Endodermal cell (in vitro differentiated cells): ENCODE data around the gene NRL. TPM values are rescaled to one million over a fixed set of nuclear protein-coding genes. Genes with fewer than 3 reads are reported as not detected.

ENCODE experiments used
- DNase-seq: peaks from one replicate; pipeline ENCODE4 v3.0.0-alpha.2; 2017
- H3K27ac ChIP-seq: 2 replicates; pipeline ENCODE4 v1.5.1; 2013; ENCODE audit warnings: mild to moderate bottlenecking, low read depth, low read length, moderate library complexity
- H3K27me3 ChIP-seq: 2 replicates; pipeline ENCODE4 v1.6.1; 2013; ENCODE audit warnings: mild to moderate bottlenecking, low read length, moderate library complexity; ENCODE audit not compliant: insufficient read depth, control insufficient read depth, poor library complexity, severe bottlenecking
- H3K36me3 ChIP-seq: 2 replicates; pipeline ENCODE4 v1.7.0; 2013; ENCODE audit warnings: mild to moderate bottlenecking, low read length, moderate library complexity; ENCODE audit not compliant: control insufficient read depth, insufficient read depth
- H3K4me1 ChIP-seq: one replicate; pipeline ENCODE4 v1.7.0; 2013; ENCODE audit warnings: low read length; ENCODE audit not compliant: control insufficient read depth, insufficient read depth
- H3K4me3 ChIP-seq: 2 replicates; pipeline ENCODE4 v1.5.1; 2013; ENCODE audit warnings: mild to moderate bottlenecking, low read length, moderate library complexity
- H3K9ac ChIP-seq: 2 replicates; pipeline ENCODE4 v1.6.1; 2013; ENCODE audit warnings: mild to moderate bottlenecking, low read length, moderate library complexity; ENCODE audit not compliant: poor library complexity, severe bottlenecking; ENCODE audit errors: extremely low read depth
- H3K9me3 ChIP-seq: 2 replicates; pipeline ENCODE4 v1.6.1; 2013; ENCODE audit warnings: mild to moderate bottlenecking, low read length, moderate library complexity; ENCODE audit not compliant: control insufficient read depth
- H3K27ac Mint-ChIP-seq: 2 replicates; pipeline ENCODE4 v1.8.0; 2020; ENCODE audit warnings: mixed read lengths
- H3K27me3 Mint-ChIP-seq: 2 replicates; pipeline ENCODE4 v1.8.0; 2021; ENCODE audit warnings: mild to moderate bottlenecking, mixed read lengths; ENCODE audit not compliant: insufficient read depth
- H3K36me3 Mint-ChIP-seq: 2 replicates; pipeline ENCODE4 v1.8.0; 2020; ENCODE audit warnings: low read depth, mixed read lengths
- H3K4me1 Mint-ChIP-seq: 2 replicates; pipeline ENCODE4 v1.8.0; 2020; ENCODE audit warnings: mixed read lengths
- H3K4me3 Mint-ChIP-seq: 2 replicates; pipeline ENCODE4 v1.8.0; 2020; ENCODE audit warnings: mild to moderate bottlenecking, moderate library complexity, mixed read lengths
- H3K9me3 Mint-ChIP-seq: 2 replicates; pipeline ENCODE4 v1.8.0; 2020; ENCODE audit warnings: mild to moderate bottlenecking, mixed read lengths
- WGBS, 2 experiments: methylation state at CpG; one replicate each; pipeline versions ENCODE4 v1.1.5 to v1.1.7; 2013; ENCODE audit warnings: missing lambda C conversion rate in 2 of 2, mixed read lengths in 1 of 2; ENCODE audit not compliant: insufficient coverage in 1 of 2, insufficient read length in 1 of 2; 5-methylcytosine and 5-hydroxymethylcytosine counted together
- total RNA-seq, 2 donors: library from RNA; stranded (reverse); fragmentation: NEBNext Ultra II Directional in 1 of 2; extraction: Animal tissue kit (Norgen Biotek cat#: 25700) in 1 of 2; gene quantifications; 2 replicates in 1 of 2; 3 replicates in 1 of 2; pipeline ENCODE4 v1.2.1, GENCODE V29; 2021
- TF ChIP-seq, protein P1 (sequence below): fragments of 200-600 bp; sonication (generic); conservative IDR thresholded peaks from 2 replicates; pipeline ENCODE4 v1.5.0; 2021; ENCODE audit warnings: antibody characterized with exemption, mild to moderate bottlenecking

The NRL gene
- total RNA-seq, 2 donors from 2014 or later = 1.9 TPM

DNA sequence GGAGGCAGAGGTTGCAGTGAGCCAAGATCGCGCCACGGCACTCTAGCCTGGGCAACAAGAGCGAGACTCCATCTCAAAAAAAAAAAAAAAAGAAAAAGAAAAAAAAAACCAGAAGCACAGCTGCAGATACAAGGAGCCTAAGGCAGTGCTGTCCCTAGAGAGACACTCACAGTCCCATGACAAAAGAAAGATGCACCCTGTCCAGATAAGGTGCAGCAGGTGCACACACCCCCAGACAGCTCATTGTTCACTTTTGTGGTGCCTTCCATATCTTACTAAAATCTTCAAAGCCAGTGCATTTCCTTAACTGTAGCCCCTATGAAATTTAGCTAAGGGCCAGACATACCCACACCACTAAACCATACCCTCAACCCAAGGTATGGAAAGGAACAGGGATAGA is 7.7 kb upstream of the NRL start:
- TF ChIP-seq, protein P1, sequence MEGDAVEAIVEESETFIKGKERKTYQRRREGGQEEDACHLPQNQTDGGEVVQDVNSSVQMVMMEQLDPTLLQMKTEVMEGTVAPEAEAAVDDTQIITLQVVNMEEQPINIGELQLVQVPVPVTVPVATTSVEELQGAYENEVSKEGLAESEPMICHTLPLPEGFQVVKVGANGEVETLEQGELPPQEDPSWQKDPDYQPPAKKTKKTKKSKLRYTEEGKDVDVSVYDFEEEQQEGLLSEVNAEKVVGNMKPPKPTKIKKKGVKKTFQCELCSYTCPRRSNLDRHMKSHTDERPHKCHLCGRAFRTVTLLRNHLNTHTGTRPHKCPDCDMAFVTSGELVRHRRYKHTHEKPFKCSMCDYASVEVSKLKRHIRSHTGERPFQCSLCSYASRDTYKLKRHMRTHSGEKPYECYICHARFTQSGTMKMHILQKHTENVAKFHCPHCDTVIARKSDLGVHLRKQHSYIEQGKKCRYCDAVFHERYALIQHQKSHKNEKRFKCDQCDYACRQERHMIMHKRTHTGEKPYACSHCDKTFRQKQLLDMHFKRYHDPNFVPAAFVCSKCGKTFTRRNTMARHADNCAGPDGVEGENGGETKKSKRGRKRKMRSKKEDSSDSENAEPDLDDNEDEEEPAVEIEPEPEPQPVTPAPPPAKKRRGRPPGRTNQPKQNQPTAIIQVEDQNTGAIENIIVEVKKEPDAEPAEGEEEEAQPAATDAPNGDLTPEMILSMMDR = no peak
- H3K36me3 Mint-ChIP-seq = peaks cover 53% of the 10 kb centered on the region

DNA sequence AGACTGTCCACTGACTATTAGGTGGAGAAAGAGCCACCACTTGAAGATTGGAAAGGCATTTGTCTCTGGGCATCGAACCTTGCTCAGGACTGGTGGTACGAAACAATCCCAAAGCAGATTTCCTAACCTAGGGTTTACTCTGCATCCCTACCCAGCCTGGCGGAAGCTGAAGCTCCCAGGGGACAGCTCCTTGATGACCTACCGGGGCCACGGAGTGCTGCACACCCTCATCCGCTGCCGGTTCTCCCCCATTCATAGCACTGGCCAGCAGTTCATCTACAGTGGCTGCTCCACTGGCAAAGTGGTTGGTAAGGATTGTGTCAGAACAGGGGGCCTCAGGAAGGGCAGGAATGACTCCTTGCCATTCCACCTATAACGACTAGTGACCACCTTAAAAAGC is 6.5 kb upstream of the NRL start:
- DNase-seq = no peak
- peaks cover 59% of the 10 kb centered on the region for H3K36me3 Mint-ChIP-seq
- Histone ChIP-seq H3K27me3 (no peaks in the 10 kb centered on the region), H3K4me3 (no peak overlapping the region), H3K9ac (no peak overlapping the region), H3K9me3 (no peaks in the 10 kb centered on the region), H3K27ac (no peak overlapping the region), H3K4me1 (no peaks in the 10 kb centered on the region), H3K36me3 (peaks cover 65% of the 10 kb centered on the region)
- H3K4me1 Mint-ChIP-seq = peaks cover 9% of the 10 kb centered on the region
- H3K9me3 Mint-ChIP-seq = no peaks in the 10 kb centered on the region
- TF ChIP-seq, protein P1 = no peak
- 95 to 97% methylated on average over 7 to 8 of the region's 8 CpGs for WGBS, 2 experiments
- no peak overlapping the region for H3K4me3 Mint-ChIP-seq
- H3K27ac Mint-ChIP-seq = no peak overlapping the region
- H3K27me3 Mint-ChIP-seq = no peaks in the 10 kb centered on the region

More for the DNA sequence above, 7.7 kb upstream of the NRL start:
- DNase-seq = no peak
- H3K27me3 ChIP-seq = no peaks in the 10 kb centered on the region
- H3K36me3 ChIP-seq = peaks cover 55% of the 10 kb centered on the region
- H3K4me1 ChIP-seq = no peaks in the 10 kb centered on the region
- no peak overlapping the region for H3K27ac ChIP-seq
- Mint-ChIP-seq H3K9me3 (no peaks in the 10 kb centered on the region), H3K27me3 (no peaks in the 10 kb centered on the region), H3K4me3 (no peak overlapping the region), H3K27ac (no peak overlapping the region), H3K4me1 (peaks cover 4% of the 10 kb centered on the region)
- WGBS, 2 experiments = 100% methylated on average over 4 of the region's 4 CpGs; no CpG with 5 or more reads in 1 of the 2 experiments
- no peak overlapping the region for H3K4me3 ChIP-seq
- H3K9me3 ChIP-seq = no peaks in the 10 kb centered on the region
- no peak overlapping the region for H3K9ac ChIP-seq

DNA sequence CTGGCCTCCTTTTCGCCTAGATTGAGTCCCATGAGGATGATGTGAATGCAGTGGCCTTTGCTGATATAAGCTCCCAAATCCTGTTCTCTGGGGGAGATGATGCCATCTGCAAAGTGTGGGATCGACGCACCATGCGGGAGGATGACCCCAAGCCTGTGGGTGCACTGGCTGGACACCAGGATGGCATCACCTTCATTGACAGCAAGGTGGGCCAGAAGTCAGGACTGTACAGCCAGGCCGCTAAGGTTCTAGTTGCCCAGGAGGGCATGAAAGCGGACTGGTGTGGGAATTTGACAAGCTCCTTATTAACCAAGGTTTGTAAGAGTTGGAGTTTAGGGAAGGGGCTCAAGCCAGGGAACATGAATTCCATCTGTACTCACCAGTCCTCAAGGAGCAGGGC is 4.9 kb upstream of the NRL start:
- Mint-ChIP-seq H3K4me1 (peaks cover 19% of the 10 kb centered on the region), H3K4me3 (no peak overlapping the region), H3K27ac (no peak overlapping the region), H3K36me3 (peaks cover 55% of the 10 kb centered on the region), H3K27me3 (no peaks in the 10 kb centered on the region), H3K9me3 (no peaks in the 10 kb centered on the region)
- TF ChIP-seq, protein P1 = no peak
- Histone ChIP-seq H3K4me1 (no peaks in the 10 kb centered on the region), H3K36me3 (peaks cover 66% of the 10 kb centered on the region), H3K9me3 (no peaks in the 10 kb centered on the region), H3K27ac (no peak overlapping the region), H3K9ac (no peak overlapping the region), H3K4me3 (no peak overlapping the region), H3K27me3 (no peaks in the 10 kb centered on the region)
- 96 to 100% methylated on average over 3 to 6 of the region's 6 CpGs for WGBS, 2 experiments
- no peak for DNase-seq
